Islet precursor cell (in vitro differentiated cells): ENCODE results near the gene DGKE.

ENCODE experiments used
- DNase-seq: peaks from one replicate; pipeline ENCODE4 v3.0.0-alpha.2; 2018

Gene DGKE

DNA sequence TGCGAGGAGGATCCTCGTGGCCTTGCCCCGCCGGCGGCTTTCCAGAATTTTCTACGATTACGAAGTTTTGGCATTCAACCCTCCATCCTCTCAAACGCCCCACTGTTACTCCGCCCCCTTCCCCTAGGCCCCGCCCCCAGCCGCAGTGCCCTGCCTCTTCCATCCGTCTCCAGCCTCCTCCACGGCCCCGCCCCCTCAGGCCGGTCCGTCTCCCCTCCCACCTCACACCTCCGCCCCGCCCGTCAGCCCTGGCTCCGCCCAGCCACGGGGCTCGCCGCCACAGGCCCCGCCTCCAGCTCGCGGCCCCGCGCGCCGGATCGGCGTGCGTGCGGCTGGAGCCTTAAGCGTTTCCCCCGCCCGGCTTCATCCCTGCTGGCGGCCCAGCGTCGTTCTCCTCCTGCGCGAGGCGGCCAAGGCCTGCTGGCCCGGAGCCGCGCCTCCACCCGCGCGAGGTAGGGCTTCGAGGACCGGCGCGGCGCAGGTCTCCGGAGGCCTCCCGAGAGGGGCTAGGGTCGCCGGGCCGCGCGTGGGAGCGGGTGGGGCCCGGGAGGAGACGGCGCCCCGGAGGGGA, at the start of gene DGKE, which contains the start of gene C17orf67:
DGKE (plus strand) TSS at position 343 of the 571 bp plus-strand sequence. CDS start 645 bp downstream, outside the sequence.
C17orf67 (minus strand) TSS at position 112 of the 571 bp plus-strand sequence. CDS start 18,110 bp downstream, outside the sequence.
- peak; percentile 99 for DNase-seq

GRCh38 chr17:56785405-56785804, 48.5 kb upstream of the DGKE start:
- DNase-seq, result peak; percentile 49

- peak; percentile 48 for DNase-seq
Measured at GRCh38 chr17:56785997-56786680, 47.8 kb upstream of the DGKE start.

- DNase-seq, result peak; percentile 62
Measured at GRCh38 chr17:56786989-56787482, 46.9 kb upstream of the DGKE start.

GRCh38 chr17:56792267-56792666, 41.7 kb upstream of the DGKE start:
- peak; percentile 2 for DNase-seq

- no peak for DNase-seq
Measured at GRCh38 chr17:56793531-56793930, 40.4 kb upstream of the DGKE start.

- no peak for DNase-seq
Measured at GRCh38 chr17:56793957-56794356, 40.0 kb upstream of the DGKE start.

DNA sequence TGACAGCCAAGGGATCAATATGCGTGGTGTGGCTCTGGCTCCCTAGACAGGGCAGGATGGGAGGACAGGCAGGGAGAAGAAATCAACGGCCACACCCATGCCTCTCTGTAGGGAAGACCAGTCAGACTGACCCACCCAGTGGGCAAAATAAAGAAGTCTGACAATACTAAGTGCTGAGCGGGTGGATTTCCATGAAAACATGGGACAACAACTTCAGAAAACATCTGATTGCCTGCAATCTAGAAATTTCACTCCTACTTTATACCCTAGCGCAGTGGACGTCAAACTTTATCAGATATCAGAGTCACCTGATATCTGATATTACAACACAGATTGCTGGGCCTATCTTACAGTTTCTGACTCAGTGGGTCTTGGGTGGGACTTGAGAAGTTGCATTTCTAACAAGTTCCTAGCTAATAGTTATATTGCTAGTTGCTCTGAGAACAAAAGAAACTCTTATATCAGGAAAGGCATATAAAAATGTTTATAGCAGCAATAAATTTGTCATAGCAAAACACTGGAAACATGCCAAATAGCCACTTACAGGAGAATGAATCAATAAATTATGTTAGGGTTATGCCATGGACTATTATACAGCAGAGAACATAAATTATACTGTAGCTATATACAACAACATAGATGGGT, 38.6 kb upstream of the DGKE start:
- no peak for DNase-seq

DNA sequence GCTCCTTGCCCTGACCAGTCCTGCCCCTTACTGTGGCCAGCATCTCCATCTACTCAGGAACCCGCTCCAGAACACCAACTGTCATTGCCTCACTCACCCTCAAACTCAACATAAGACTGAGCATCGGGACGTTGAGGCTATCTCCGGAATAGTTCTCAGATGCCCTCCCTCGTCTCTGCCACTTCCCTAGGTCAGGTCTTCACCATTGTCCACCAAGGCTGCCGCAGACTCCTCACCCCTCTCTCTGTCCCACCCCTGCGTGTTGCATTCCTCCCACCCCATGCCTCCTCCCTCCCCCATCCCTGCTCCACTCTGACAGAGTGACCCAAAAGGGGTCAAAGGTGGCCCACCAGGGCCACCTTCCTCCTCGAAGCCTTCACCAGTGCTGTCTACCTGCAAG, 37.4 kb upstream of the DGKE start:
- DNase-seq, result no peak

GRCh38 chr17:56798916-56799315, 35.0 kb upstream of the DGKE start:
- DNase-seq, result peak; percentile 74

DNA sequence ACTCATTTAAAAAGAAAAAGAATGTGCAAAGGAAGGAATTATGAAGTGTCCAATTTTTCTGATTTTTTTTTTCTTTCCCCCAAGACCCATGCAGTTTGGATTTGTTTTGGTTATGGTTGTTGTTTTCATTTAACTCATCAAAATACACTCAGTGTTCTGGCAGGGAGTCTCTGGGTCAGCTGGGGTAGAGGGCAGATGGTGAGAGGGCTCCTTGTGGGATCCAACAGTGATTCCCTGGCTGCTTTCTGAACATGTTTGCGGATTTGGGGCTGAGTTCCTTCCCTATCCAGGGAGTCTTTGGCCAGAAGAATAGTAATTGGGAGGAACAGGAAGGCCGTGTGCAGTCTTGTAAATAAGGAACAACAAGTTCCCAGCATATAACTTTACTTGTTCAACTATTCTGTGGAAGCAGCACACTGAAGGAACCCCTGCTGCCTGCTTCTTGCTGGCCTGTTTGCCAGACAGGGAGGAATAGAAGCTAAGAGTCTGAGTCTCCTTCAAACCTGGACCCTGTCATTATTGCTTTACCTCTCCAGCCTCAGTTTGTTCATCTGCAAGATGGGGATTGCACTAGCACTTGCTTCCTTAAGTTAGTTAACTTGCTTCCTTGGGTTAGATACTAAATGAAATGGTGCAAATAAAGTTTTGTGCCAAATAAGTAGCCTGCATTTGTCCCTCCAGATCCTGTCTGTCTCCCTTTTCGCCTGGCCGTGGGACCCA, 32.3 kb upstream of the DGKE start:
- DNase-seq, result no peak

- DNase-seq, result no peak
Measured at GRCh38 chr17:56803071-56803470, 30.9 kb upstream of the DGKE start.

GRCh38 chr17:56804454-56804853, 29.5 kb upstream of the DGKE start:
- no peak for DNase-seq

- no peak for DNase-seq
Measured at GRCh38 chr17:56806949-56807348, 27.0 kb upstream of the DGKE start.

GRCh38 chr17:56807723-56808122, 26.2 kb upstream of the DGKE start:
- no peak for DNase-seq

DNA sequence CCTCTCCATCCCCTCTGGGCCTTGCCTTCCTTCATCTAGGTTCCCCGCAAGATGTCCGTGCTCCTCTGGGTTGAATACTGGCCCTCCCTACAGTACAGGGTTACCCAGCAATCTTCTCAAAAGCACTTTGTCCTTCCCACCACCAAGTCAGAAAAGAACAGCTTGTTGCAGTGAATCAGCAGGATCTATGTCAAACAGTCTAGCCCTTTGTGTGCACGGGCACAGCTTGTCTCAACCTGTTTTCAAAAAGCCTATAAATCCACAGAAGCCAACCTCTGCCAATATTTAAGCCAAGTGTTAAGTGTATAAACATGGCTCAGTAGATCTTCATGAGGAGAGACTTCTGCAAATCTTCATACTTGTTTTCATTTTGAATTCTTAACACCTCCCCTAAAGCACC, 25.4 kb upstream of the DGKE start:
- no peak for DNase-seq

GRCh38 chr17:56809106-56809819, 24.7 kb upstream of the DGKE start:
- no peak for DNase-seq

DNA sequence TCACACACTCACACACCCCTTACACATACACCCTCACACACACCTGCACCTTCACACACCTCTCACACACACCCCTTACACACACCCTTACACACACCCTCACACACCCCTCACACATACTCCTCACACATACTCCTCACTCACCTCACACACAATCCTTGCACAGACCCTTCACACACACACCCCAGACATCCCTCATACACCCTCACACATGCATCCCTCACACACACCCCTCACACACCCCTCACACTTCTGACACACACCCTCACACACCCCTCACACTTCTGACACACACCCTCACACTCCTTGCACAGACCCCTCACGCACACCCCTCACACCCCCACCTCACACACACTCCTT, 24.2 kb upstream of the DGKE start:
- DNase-seq, result no peak

GRCh38 chr17:56810343-56810742, 23.6 kb upstream of the DGKE start:
- no peak for DNase-seq

GRCh38 chr17:56810891-56811775, 22.8 kb upstream of the DGKE start:
- no peak for DNase-seq

DNA sequence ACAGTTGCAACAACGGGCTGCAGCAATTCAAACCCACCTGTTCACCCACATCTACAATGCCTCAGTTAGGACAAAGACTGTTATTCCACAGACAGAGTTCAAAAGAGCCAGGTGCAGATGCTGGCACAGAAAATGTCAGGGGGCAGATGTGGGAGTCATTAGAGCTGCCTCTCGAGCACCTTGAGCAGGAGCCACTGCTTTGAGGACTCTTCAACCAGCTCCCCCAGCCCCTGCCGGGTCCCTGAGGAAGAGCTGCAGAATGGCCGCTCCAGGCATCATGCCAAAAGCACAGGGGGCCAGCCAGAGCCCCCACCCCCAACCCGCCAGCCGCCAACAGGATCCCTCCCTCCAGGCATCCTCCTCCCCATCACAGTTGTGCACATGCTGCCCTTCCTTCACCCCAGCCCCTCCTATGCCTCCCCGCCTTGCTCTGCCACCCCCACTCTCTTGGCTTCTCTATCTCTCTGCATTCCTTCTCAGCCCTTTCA, 21.0 kb upstream of the DGKE start:
- no peak for DNase-seq

DNA sequence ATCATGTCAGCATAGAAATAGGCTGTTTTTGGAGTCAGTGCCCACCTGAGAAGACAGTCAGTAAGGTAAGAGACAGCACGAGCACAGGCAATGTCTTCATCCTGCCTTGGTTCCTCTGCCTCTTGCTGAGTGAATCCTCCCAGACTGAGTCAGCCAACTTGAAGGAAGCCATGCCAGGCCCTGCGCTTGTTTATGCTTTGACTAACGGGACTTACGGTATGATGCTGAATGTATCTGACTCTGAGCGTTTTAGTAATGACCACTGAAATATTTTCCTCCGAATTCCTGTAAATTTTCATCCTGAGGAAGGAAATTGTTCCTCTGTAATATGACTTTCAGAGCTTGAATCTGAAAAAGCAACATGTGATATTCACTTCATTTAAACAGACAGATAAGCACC, 18.2 kb upstream of the DGKE start:
- no peak for DNase-seq
